Measurements from ENCODE around the gene ATPAF2.

- TF ChIP-seq CTCF (IDR thresholded peaks at IDR 0.05) (no peak), POLR2A (IDR thresholded peaks at IDR 0.05) (no peak)
These were observed 45.6 kb downstream of the ATPAF2 start for GRCh38 chr17:17993366-17993765.
